Peyer's patch (tissue), 4 donors: Measurements from ENCODE around the gene TRAPPC10.
"Not testable (repeated sequence)": the region's sequence is repeated elsewhere in the genome, so short reads cannot be mapped to it uniquely, and the experiment has no call there.

Source experiments
- CTCF ChIP-seq, 6 experiments: fragments of 450-650 bp in 4 of 6; fragments of 200-600 bp in 2 of 6; sonication (generic) in 1 of 6; IDR thresholded peaks; one replicate each; pipeline ENCODE4 v1.5.1; 2017 to 2019; ENCODE audit warnings: antibody characterized with exemption in 6 of 6, mild to moderate bottlenecking in 3 of 6, moderate library complexity in 1 of 6
- POLR2A ChIP-seq, 2 donors: fragments of 450-650 bp; IDR thresholded peaks; one replicate each; pipeline ENCODE4 v1.5.1; 2017; ENCODE audit warnings: antibody characterized with exemption in 2 of 2, mild to moderate bottlenecking in 2 of 2, moderate library complexity in 2 of 2

GRCh38 chr21:44139787-44140551 is 127.9 kb downstream of the TRAPPC10 start:
- not testable (repeated sequence) for TF ChIP-seq CTCF, POLR2A (IDR thresholded peaks at IDR 0.05)
